ENCODE measurements around the gene BCDIN3D. TPM values are rescaled to one million over a fixed set of nuclear protein-coding genes. Genes with fewer than 3 reads are reported as not detected.

Gene BCDIN3D
- total and polyA plus RNA-seq, 9 of the 15 experiments (the other 6 are each of a cell fraction or from before 2014, with no cell fraction given), result 3.7 to 6.9 (median 5.6) TPM

GRCh38 chr12:49828133-49829091, 14.5 kb downstream of the BCDIN3D start, which contains the start of gene NCKAP5L (continued):
- TF ChIP-seq ID3 (CRISPR knock-in tag; IDR thresholded peaks at IDR 0.05) (no peak), ID3 (tag; IDR thresholded peaks at IDR 0.05) (no peak), MTA1 (IDR thresholded peaks at IDR 0.05; ENCODE audit: borderline replicate concordance) (no peak), ETV6 (IDR thresholded peaks at IDR 0.05; ENCODE audit: borderline replicate concordance in 1 of 2, low read depth in 2 of 2, low read length in 1 of 2) (no peak), ETV6 (CRISPR knock-in tag; IDR thresholded peaks at IDR 0.05; ENCODE audit: borderline replicate concordance) (peak; percentile 87; the same call in 1 of the 2 replicates), SNIP1 (IDR thresholded peaks at IDR 0.05; ENCODE audit: low read depth) (no peak), ZNF280B (CRISPR knock-in tag; IDR thresholded peaks at IDR 0.05) (no peak), ASH1L (IDR thresholded peaks at IDR 0.05; ENCODE audit: borderline replicate concordance, low read depth, partially characterized antibody) (no peak), ZNF121 (CRISPR knock-in tag; conservative IDR thresholded peaks at IDR 0.05) (no peak), POLR3G (IDR thresholded peaks at IDR 0.05; ENCODE audit: extremely low read depth, insufficient read length, insufficient replicate concordance) (no peak), CHD4 (IDR thresholded peaks at IDR 0.05; ENCODE audit: insufficient read depth, insufficient replicate concordance, low read depth, low read length, poor library complexity, severe bottlenecking) (no peak), BCLAF1 (IDR thresholded peaks at IDR 0.05; ENCODE audit: borderline replicate concordance in 1 of 2, control insufficient read depth in 1 of 2, low read depth in 2 of 2, low read length in 1 of 2) (no peak), TAF15 (IDR thresholded peaks at IDR 0.05; ENCODE audit: low read depth, low read length) (no peak), MAFK (IDR thresholded peaks at IDR 0.05; ENCODE audit: low read length) (no peak), ZNF165 (CRISPR knock-in tag; IDR thresholded peaks at IDR 0.05; ENCODE audit: borderline replicate concordance) (no peak), SRSF3 (IDR thresholded peaks at IDR 0.05; ENCODE audit: insufficient read depth, low read length) (no peak), CEBPZ (IDR thresholded peaks at IDR 0.05; ENCODE audit: borderline replicate concordance, low read depth, low read length) (no peak)
